Neural progenitor cell (in vitro differentiated cells): ENCODE measurements around the gene PMEPA1.

Source experiments
- EZH2 ChIP-seq: fragments of 200-600 bp; sonication (generic); IDR thresholded peaks from 2 replicates; pipeline ENCODE4 v1.6.1; 2017; ENCODE audit warnings: antibody characterized with exemption, mild to moderate bottlenecking, moderate library complexity
- EZH2phosphoT487 ChIP-seq: fragments of 200-600 bp; sonication (generic); IDR thresholded peaks from 2 replicates; pipeline ENCODE4 v1.6.1; 2017; ENCODE audit warnings: antibody characterized with exemption
- TF ChIP-seq, protein P1 (sequence below): fragments of 200-600 bp; sonication (generic); IDR thresholded peaks from 2 replicates; pipeline ENCODE4 v1.5.1; 2017; ENCODE audit warnings: antibody characterized with exemption, mild to moderate bottlenecking

GRCh38 chr20:57756921-57757320 is 47.1 kb upstream of the PMEPA1 start:
- TF ChIP-seq, protein P1, sequence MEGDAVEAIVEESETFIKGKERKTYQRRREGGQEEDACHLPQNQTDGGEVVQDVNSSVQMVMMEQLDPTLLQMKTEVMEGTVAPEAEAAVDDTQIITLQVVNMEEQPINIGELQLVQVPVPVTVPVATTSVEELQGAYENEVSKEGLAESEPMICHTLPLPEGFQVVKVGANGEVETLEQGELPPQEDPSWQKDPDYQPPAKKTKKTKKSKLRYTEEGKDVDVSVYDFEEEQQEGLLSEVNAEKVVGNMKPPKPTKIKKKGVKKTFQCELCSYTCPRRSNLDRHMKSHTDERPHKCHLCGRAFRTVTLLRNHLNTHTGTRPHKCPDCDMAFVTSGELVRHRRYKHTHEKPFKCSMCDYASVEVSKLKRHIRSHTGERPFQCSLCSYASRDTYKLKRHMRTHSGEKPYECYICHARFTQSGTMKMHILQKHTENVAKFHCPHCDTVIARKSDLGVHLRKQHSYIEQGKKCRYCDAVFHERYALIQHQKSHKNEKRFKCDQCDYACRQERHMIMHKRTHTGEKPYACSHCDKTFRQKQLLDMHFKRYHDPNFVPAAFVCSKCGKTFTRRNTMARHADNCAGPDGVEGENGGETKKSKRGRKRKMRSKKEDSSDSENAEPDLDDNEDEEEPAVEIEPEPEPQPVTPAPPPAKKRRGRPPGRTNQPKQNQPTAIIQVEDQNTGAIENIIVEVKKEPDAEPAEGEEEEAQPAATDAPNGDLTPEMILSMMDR = no peak
- TF ChIP-seq EZH2 (no peak), EZH2phosphoT487 (no peak)
